HG03039 (cell line): ENCODE data around the gene LMTK2.

Source experiments
- ATAC-seq: cut with Tn5 transposase; IDR thresholded peaks from one replicate; pipeline ENCODE4 v1.9.1; 2021; ENCODE audit warnings: mild to moderate bottlenecking, moderate library complexity; ENCODE audit not compliant: unreplicated experiment

Gene LMTK2

GRCh38 chr7:98233219-98234070, 126.8 kb downstream of the LMTK2 start:
- ATAC-seq = no peak

DNA sequence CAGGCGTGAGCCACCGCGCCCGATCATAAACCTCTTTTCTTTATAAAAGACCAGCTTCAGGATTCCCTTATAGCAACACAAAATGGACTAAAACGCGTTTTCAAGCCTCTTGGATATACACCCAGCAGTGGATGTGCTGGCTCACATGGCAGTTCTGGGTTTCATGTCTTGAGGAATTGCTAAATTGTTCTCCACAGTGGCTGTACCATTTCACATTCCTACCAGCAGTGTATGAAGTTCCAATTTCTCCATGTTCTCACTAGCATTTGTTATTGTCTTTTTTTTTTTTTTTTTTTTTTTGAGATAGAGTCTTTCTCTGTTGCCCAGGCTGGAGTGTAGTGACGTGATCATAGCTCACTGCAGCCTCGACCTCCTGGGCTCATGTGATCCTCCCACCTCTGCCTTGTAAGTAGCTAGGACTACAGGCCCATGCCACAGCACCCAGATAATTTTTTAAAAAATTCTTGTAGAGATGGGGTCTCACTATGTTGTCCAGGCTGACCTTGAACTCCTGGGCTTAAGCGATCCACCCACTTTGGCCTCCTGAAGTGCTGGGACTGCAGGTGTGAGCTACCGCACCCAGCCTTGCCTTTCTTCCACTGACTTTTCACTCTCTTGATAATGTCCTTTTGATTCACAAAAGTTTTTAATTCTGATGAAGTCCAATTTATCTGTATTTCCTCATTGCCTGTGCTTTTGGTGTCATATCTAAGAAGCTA, 127.9 kb downstream of the LMTK2 start:
- no peak for ATAC-seq

DNA sequence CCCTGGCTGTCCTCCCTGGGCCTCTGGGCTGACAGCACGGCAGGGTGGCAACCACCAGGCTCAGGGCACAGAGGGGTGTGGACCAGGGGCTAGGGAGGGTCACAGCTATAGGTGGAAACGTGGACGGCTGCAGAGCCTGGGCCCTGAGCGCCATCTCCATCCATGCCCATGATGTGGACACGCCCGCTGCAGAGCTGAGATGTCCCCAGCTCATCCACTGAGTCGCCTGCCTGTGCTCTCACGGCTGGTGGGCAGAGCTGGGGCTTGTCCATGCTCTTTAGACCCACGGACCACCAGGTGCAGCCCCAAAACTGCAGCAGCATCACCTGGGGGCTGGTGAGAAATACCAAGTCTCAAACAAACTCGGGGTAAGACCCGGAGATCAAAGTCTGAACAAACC, 129.2 kb downstream of the LMTK2 start:
- ATAC-seq = no peak

DNA sequence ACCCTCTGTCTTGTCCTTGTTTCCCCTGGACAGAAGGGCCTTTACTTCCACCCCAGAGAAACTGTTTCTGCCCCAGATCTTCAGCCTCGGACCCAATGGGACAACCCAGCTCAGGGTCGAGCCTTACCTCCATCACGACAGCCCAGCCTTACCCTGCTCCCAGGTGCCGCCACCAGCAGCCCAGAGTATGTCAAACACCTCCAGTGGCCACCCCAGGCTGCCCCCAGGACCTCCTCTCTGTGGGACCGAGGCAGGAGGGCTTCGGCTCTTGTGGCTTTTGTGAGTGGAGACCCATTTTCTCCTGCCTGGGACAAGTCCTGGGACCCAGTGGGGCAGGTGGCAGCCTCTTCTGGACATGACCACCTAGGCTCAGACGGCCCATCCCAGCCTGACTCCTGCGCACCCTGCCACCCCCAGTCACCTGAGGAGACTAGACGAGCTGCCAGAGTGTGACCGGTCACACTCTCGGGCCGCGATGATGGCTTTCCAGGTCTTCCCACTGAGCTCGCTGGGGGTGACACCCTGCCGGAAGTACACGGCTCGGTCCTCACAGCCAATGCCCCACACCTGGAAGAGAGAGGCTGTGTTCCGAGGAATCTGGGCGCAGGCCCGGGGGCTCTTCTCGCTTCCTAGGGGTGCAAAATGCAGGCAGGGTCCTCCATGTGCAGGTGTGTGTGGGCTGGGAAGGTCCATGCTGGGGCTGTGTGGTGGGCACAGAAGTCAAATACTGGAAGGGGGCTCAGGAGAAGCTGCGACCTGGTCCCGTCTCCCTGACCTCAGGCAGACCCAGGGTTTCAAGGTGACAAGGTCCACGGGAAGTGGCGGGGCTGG, 129.9 kb downstream of the LMTK2 start:
- ATAC-seq = no peak

- no peak for ATAC-seq
These were observed 131.4 kb downstream of the LMTK2 start for GRCh38 chr7:98238076-98238475.

- no peak for ATAC-seq
These were observed 132.3 kb downstream of the LMTK2 start for GRCh38 chr7:98238976-98239375.

DNA sequence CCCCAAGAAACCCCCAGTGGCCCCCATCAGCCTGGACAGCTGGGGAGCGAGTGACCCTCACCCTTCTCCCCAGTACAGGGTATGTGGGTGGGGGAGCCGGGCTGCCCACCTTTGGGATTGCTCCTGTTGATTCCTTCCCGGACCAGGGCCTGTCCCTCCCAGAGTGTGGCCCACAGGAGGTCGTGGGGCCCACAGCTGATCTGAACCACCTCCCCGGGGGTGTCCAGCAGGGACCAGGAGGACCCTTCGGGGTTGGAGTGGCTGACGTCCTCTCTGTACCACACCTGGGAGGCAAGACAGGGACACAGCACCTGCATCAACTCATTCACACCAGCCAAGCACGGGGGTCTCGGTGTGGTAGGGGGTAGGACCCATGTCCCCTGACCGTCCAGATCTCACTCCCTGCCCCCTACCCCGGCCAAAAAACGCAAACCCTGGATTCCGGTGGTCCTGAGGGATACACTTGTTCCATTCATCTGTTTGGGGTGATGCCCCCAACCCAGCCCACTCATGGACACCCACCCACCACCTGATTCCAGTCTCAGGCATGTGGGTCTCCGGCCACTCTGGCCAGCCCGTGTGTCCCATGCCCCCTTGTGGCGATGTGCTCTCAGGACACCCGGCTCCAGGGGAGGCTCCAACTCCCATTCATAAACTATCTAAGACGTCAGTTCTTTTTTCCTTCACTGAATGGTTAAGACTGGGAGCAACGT, 134.5 kb downstream of the LMTK2 start:
- ATAC-seq = no peak

- no peak for ATAC-seq
These were observed 135.1 kb downstream of the LMTK2 start for GRCh38 chr7:98241674-98242241.

DNA sequence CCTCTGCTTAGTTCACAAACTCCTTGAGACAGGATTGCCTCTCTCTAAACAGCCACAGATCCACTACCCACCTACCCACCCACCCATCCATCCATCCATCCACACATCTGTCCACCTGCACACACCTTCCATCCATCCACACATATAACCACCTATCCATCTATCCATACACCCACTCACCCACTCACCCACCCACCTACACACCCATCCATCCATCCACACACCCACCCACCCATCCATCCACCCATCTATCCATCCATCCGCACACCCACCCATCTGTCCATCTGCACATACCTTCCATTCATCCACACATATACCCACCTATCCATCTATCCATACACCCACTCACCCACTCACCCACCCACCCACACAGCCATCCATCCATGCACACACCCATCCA, 135.7 kb downstream of the LMTK2 start:
- ATAC-seq = no peak

DNA sequence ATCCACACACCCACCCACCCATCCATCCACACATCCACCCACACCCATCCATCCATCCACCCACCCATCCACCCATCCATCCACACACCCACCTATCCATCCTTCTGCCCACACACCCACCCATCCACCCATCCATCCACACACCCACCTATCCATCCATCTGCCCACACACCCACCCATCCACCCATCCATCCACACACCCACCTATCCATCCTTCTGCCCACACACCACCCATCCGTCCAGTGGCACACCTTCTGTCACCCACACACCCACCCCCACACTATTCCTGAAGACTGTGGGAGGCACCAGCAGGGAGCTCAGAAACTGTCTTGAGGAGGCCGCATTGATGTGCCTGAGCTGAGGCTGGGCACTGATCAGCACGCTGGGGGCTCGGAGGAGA, 136.3 kb downstream of the LMTK2 start:
- ATAC-seq = no peak

DNA sequence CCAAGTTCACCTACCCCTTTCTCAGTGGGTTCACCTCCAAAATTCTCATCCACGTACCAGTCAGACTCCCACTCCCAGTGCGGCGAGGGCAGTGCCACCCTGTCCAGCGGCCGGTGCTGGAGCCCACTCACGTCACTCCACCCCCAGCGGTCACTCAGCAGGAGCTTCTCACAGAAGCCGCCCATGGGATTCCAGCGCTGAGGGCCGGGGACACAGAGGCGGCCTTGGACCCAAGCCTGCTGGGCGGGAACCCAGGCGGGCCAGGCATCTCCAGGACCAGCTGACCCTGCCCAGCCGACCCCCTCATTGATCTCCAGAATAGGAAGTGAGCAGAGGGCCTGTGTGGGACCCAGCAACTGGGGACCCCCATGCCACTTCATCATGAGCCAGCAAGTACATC, 138.2 kb downstream of the LMTK2 start:
- no peak for ATAC-seq

GRCh38 chr7:98248156-98248555, 141.5 kb downstream of the LMTK2 start:
- no peak for ATAC-seq

- no peak for ATAC-seq
These were observed 142.4 kb downstream of the LMTK2 start for GRCh38 chr7:98249106-98249505.

GRCh38 chr7:98250789-98251188, 144.1 kb downstream of the LMTK2 start:
- no peak for ATAC-seq

DNA sequence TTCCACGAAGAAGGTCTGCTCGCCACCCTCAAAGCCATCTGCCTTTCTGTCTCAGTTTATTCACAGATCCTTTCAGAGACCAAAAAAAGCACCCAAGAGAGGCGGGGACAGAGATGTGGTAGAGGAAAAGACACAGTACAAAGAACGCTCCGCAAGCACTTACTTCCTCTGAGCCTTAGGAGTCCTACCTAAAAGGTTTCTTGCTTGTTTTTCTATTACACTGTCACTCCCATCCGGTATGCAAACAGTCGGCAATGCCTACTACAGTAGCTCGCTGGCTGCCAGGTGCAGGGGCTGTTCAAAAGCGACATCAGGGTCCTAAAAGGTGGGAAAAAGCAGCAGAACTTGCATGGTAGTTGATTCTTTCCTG, 144.6 kb downstream of the LMTK2 start:
- peak; percentile 23 for ATAC-seq

DNA sequence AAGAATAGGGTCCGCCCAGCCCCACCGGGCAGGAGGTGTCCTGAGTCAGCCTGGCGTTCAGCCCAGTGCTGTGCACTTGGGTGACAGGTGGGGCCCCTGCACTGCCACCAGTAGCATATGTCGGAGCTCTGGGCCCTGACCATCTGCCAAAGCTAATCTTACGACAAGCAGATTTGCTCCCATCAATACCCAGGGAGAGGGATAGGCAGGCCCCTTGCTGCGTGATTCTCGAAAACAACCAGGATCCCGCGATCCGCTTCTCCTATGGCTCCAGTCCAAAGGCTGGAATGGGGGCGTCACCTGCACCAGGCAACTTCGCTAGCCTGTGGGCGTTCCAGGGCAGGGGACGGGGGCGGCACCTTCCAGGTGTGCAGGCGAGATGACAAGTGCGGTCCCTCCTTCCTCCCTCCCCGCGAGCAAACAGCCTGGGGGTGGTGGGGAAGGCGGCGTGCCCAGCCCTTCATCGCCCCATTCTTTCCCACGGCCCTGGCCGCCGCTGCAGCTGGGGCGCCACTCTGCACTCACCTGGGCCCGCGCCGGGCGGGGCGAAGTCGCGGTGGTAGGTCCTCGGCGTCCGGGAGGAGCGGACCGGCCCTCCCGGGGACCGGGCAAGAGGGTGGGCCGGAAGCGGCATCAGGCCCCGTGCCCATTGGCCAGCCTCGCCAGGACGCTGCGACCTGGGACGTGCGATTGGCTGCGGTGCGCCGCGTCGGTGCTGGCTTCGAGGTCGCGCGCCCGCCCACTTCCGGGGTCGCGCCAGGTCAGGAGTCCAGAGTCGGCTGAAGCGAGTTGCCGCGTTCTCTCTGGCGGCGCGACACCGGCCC, 145.2 kb downstream of the LMTK2 start, which contains the start of gene TECPR1:
TSS of gene TECPR1 (minus strand) at position 632 of the 824 bp plus-strand sequence. CDS start 6,086 bp downstream, outside the sequence.
- peak; percentile 97 for ATAC-seq

DNA sequence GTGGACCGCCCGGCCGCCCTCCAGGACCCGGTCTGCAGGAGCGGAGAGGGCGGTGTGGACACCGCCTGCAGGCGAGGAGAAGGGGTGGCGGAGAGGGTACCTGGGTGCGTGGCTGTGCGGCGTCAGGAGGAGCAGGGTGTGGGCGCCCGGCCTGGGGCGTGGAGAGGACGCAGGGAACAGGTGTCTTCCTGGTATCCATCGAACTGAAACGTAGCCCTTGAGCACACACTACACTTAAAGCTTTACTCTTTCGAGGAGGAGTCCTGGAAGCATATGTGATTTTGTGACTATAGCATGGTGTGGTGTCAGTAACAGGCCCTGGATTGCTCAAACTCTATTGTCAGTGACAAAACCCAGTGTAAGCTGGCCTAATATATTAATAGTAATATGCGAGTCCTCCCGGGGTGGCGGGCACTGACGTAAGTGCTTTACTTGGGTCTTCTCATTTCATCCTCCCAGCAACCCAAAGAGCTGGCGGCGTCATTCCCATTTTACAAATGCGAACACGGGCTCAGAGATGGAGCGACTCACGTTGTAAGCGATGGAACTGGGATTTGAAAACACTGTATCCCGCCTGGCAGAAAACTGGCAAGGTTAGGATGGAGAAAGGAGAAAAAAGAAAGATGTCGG, 145.9 kb downstream of the LMTK2 start:
- ATAC-seq = no peak

GRCh38 chr7:98254516-98254915, 147.9 kb downstream of the LMTK2 start:
- no peak for ATAC-seq
